Measurements from ENCODE around the gene PRR19. TPM values are rescaled to one million over a fixed set of nuclear protein-coding genes. Genes with fewer than 3 reads are reported as not detected.

Gene PRR19
- total RNA-seq, 1 experiment from 2014 or later = 0.93 TPM

- peak overlapping the region; percentile 94 for H3K4me2 ChIP-seq (ENCODE audit: low read length)
- H4K20me1 ChIP-seq (ENCODE audit: insufficient read depth) = no peaks in the 10 kb centered on the region
- no peaks in the 10 kb centered on the region for H3K9me2 ChIP-seq (ENCODE audit: insufficient read depth)
- peak overlapping the region; percentile 66; the same call in 1 of the 2 replicates for H3K9ac ChIP-seq (ENCODE audit: low read length)
- peaks cover 9 to 20% of the 10 kb centered on the region in 2 experiments for H3K36me3 ChIP-seq (ENCODE audit: control insufficient read depth in 1 of 2, insufficient read depth in 2 of 2, low read length in 2 of 2)
- TF ChIP-seq JUND (IDR thresholded peaks at IDR 0.05) (no peak), ELF1 (IDR thresholded peaks at IDR 0.05; ENCODE audit: borderline replicate concordance, low read depth) (no peak), MAX (IDR thresholded peaks at IDR 0.05) (no peak), EGR1 (IDR thresholded peaks at IDR 0.05; ENCODE audit: low read depth) (no peak), RAD21 (IDR thresholded peaks at IDR 0.05; ENCODE audit: low read depth) (no peak), SRF (IDR thresholded peaks at IDR 0.05; ENCODE audit: low read depth) (no peak), CBX3 (IDR thresholded peaks at IDR 0.05; ENCODE audit: low read depth) (no peak), SIN3A (IDR thresholded peaks at IDR 0.05; ENCODE audit: low read depth) (no peak), ZNF274 (IDR thresholded peaks at IDR 0.05; ENCODE audit: low read depth, low read length) (no peak), SP1 (IDR thresholded peaks at IDR 0.05; ENCODE audit: low read depth) (no peak), REST (IDR thresholded peaks at IDR 0.05; ENCODE audit: low read depth) (no peak), EZH2phosphoT487 (IDR thresholded peaks at IDR 0.05; ENCODE audit: borderline replicate concordance) (no peak)
- H2AFZ ChIP-seq (ENCODE audit: low read depth, low read length, poor library complexity, severe bottlenecking) = no peak overlapping the region
- ChIA-PET POLR2A (no interaction called here), RAD21 (ENCODE audit: low non-redundant PET in 1 of 2, low total read pairs in 2 of 2, uncharacterized antibody in 2 of 2, unreplicated experiment in 2 of 2) (no interaction called here), CTCF (no interaction called here)
- H3K9me3 ChIP-seq (ENCODE audit: control insufficient read depth in 1 of 2, insufficient read depth in 1 of 2, low read depth in 1 of 2, low read length in 2 of 2) = no peaks in the 10 kb centered on the region
- intact Hi-C loops (cut with micrococcal nuclease) = no loop called here
- H3K27me3 ChIP-seq (ENCODE audit: insufficient read depth, low read length) = no peaks in the 10 kb centered on the region
- H3K4me3 ChIP-seq (replicated peaks in 1 of 2; ENCODE audit: low read depth in 1 of 2, low read length in 2 of 2) = peak overlapping the region in 1 of 2 experiments; percentile 68; a peak in 2 of 4 replicates
- no TSS peak for BruUV-seq (replicated peaks)
- H3K79me2 ChIP-seq (ENCODE audit: insufficient read depth, low read length) = peaks cover 18% of the 10 kb centered on the region; the same call in 1 of the 2 replicates
- no peak overlapping the region; the same call in 1 of the 2 replicates for H3K27ac ChIP-seq (ENCODE audit: low read depth, low read length)
- no peak for ATAC-seq
- no peak for DNase-seq (ENCODE audit: low read depth, low spot score)
- peaks cover 29 to 53% of the 10 kb centered on the region in 2 experiments for H3K4me1 ChIP-seq (ENCODE audit: control insufficient read depth in 1 of 2, insufficient read depth in 2 of 2, low read length in 2 of 2)
These were observed 16.4 kb upstream of the PRR19 start for GRCh38 chr19:42285541-42285941.

Measured in HCT116 (cell line).